ENCODE measurements around the gene INAFM1.
"Not testable (repeated sequence)": the region's sequence is repeated elsewhere in the genome, so short reads cannot be mapped to it uniquely, and the experiment has no call there.

The INAFM1 gene

GRCh38 chr19:47270408-47270807 lies 4.3 kb upstream of the INAFM1 start:
- DNase-seq, result no peak

GRCh38 chr19:47271949-47272348 lies 2.7 kb upstream of the INAFM1 start:
- no peak for DNase-seq

- DNase-seq, result no peak
These were observed 2.0 kb upstream of the INAFM1 start for GRCh38 chr19:47272448-47273312.

- peak; percentile 72 to 74 for DNase-seq
These were observed 1.2 kb upstream of the INAFM1 start for GRCh38 chr19:47273313-47274070.

GRCh38 chr19:47274891-47275761 lies 441 bp downstream of the INAFM1 start:
- DNase-seq, result no peak

- DNase-seq, result no peak
These were observed 1.2 kb downstream of the INAFM1 start for GRCh38 chr19:47275791-47276461.

GRCh38 chr19:47276513-47276912 lies 1.8 kb downstream of the INAFM1 start:
- not testable (repeated sequence) for DNase-seq

- DNase-seq, result peak in 1 of 2 experiments; percentile 59
These were observed 5.6 kb downstream of the INAFM1 start for GRCh38 chr19:47280183-47280797.

- DNase-seq, result no peak
These were observed 8.8 kb downstream of the INAFM1 start for GRCh38 chr19:47283405-47284059.

- DNase-seq, result peak; percentile 22 to 44
These were observed 9.7 kb downstream of the INAFM1 start for GRCh38 chr19:47284324-47284899.

- DNase-seq, result peak; percentile 87 to 88
These were observed 21.4 kb downstream of the INAFM1 start for GRCh38 chr19:47296036-47296435.

GRCh38 chr19:47300867-47301266 lies 26.2 kb downstream of the INAFM1 start:
- DNase-seq, result not testable (repeated sequence)

- no peak for DNase-seq
These were observed 27.6 kb downstream of the INAFM1 start for GRCh38 chr19:47302249-47302648.

GRCh38 chr19:47303966-47304365 lies 29.3 kb downstream of the INAFM1 start:
- no peak for DNase-seq

- DNase-seq, result peak; percentile 27 to 28
These were observed 30.6 kb downstream of the INAFM1 start for GRCh38 chr19:47305309-47305751.

GRCh38 chr19:47306303-47306702 lies 31.6 kb downstream of the INAFM1 start:
- DNase-seq, result no peak

GRCh38 chr19:47309038-47309437 lies 34.4 kb downstream of the INAFM1 start:
- no peak for DNase-seq

- DNase-seq, result no peak
These were observed 34.9 kb downstream of the INAFM1 start, which contains the start of gene C5AR1 for GRCh38 chr19:47309608-47310007. Gene C5AR1 (plus strand): TSS chr19:47309861. CDS start chr19:47309896, 35 bp downstream.

GRCh38 chr19:47310323-47310722 lies 35.6 kb downstream of the INAFM1 start:
- DNase-seq, result no peak

GRCh38 chr19:47310819-47311218 lies 36.1 kb downstream of the INAFM1 start:
- peak; percentile 58 to 70 for DNase-seq
